Adrenal gland (tissue), 12 donors: Measurements from ENCODE around the gene COX4I1. TPM values are rescaled to one million over a fixed set of nuclear protein-coding genes. Genes with fewer than 3 reads are reported as not detected.

ENCODE experiments used
- DNase-seq, 7 donors: peaks; one replicate each; pipeline ENCODE4 v3.0.0-alpha.2; 2019 to 2020
- H3K27ac ChIP-seq, 5 donors: fragments of 200-600 bp; sonication (generic) in 4 of 5; 1 replicate in 3 of 5; 2 replicates in 2 of 5; pipeline versions ENCODE4 v1.5.1 to v1.8.0; 2016 to 2020; ENCODE audit warnings: mild to moderate bottlenecking in 1 of 5
- H3K27me3 ChIP-seq: fragments of 200-600 bp; 2 replicates; pipeline ENCODE4 v1.8.0; 2021
- H3K36me3 ChIP-seq, 2 donors: fragments of 200-600 bp; replicated peaks in 1 of 2; 1 replicate in 1 of 2; 2 replicates in 1 of 2; pipeline versions ENCODE4 v1.5.1 to v1.8.0; 2018 to 2022
- H3K4me1 ChIP-seq, 2 donors: fragments of 200-600 bp; replicated peaks in 1 of 2; 1 replicate in 1 of 2; 2 replicates in 1 of 2; pipeline versions ENCODE4 v1.5.1 to v1.8.0; 2018 to 2021
- H3K4me3 ChIP-seq, 4 donors: fragments of 200-600 bp; sonication (generic) in 3 of 4; one replicate each; pipeline ENCODE4 v1.5.1; 2016 to 2018
- H3K9me3 ChIP-seq, 3 donors: fragments of 200-600 bp; sonication (generic) in 1 of 3; replicated peaks in 1 of 3; 1 replicate in 2 of 3; 2 replicates in 1 of 3; pipeline versions ENCODE4 v1.5.1 to v1.8.0; 2016 to 2021
- CTCF ChIP-seq, 6 experiments: fragments of 450-650 bp in 4 of 6; fragments of 200-600 bp in 2 of 6; sonication (generic) in 1 of 6; IDR thresholded peaks; 1 replicate in 5 of 6; 2 replicates in 1 of 6; pipeline versions ENCODE4 v1.5.1 to v1.8.0; 2016 to 2021; ENCODE audit warnings: antibody characterized with exemption in 6 of 6, mild to moderate bottlenecking in 2 of 6, moderate library complexity in 1 of 6
- POLR2A ChIP-seq, 2 donors: fragments of 450-650 bp; IDR thresholded peaks; one replicate each; pipeline ENCODE4 v1.6.1; 2017; ENCODE audit warnings: antibody characterized with exemption in 2 of 2, mild to moderate bottlenecking in 2 of 2, moderate library complexity in 1 of 2
- WGBS, 4 donors: extraction: QIAGEN DNeasy Blood & Tissue Kit in 2 of 4; methylation state at CpG; one replicate each; pipeline versions ENCODE4 v1.1.5 to v1.1.7; 2013 to 2017; 5-methylcytosine and 5-hydroxymethylcytosine counted together
- intact Hi-C, 2 donors: fragments of 100-400 bp; cut with DNase I; formaldehyde crosslinking; loops; one replicate each; pipeline versions ENCODE4 v1.14.1 to v1.15.0; 2022 to 2023
- polyA plus RNA-seq, 3 donors: library from polyadenylated mRNA; stranded (reverse); fragments of 200-250 nt in 2 of 3; fragments of 350-450 nt in 1 of 3; fragmentation: Illumina TruSeq in 1 of 3; extraction: RNeasy Lipid Tissue Mini Kit (QIAGEN cat#74804) in 1 of 3; gene quantifications; one replicate each; pipeline ENCODE4 v1.2.3, GENCODE V29; 2013 to 2014
- total RNA-seq, 9 donors: library from RNA; depleted of rRNA in 4 of 9; stranded (reverse); fragments of >200 nt in 4 of 9; fragments of 120-200 nt in 1 of 9; fragmentation: NEBNext Ultra II Directional in 1 of 9; extraction: Animal tissue kit (Norgen Biotek cat#: 25700) in 1 of 9; gene quantifications; one replicate each; pipeline versions ENCODE4 v1.1.0 to v1.2.4, GENCODE V29; 2013 to 2023
- donor health status: healthy with polysubstance abuse.
- donor health status: Bipolar disorder and iron deficiency.
- donor health status: DM: yes; HTN: yes; CAD: no.
- donor health status: DM: no; HTN: no; CAD: no.
- donor health status: DM: no; HTN: no; CAD: no.
- donor health status: DM: yes; HTN: yes; CAD: no.

The COX4I1 gene
- total and polyA plus RNA-seq, 12 donors = 466 to 1,628 (median 536) TPM

- 56 to 59% (median 58%) methylated on average over 5 to 6 of the region's 6 CpGs for WGBS, 4 donors
Measured at GRCh38 chr16:85819771-85820170, 20.3 kb downstream of the COX4I1 start.

GRCh38 chr16:85820604-85821372 is 21.3 kb downstream of the COX4I1 start:
- no peak for DNase-seq

More at GRCh38 chr16:85819771-85820170, 20.3 kb downstream of the COX4I1 start:
- no peaks in the 10 kb centered on the region for H3K9me3 ChIP-seq
- no peak for DNase-seq
- no peaks in the 10 kb centered on the region for H3K36me3 ChIP-seq
- TF ChIP-seq CTCF (IDR thresholded peaks at IDR 0.05) = no peak
- no peak for TF ChIP-seq POLR2A (IDR thresholded peaks at IDR 0.05)
- no peak overlapping the region for H3K4me3 ChIP-seq
- H3K4me1 ChIP-seq = no peaks in the 10 kb centered on the region
- H3K27me3 ChIP-seq = no peaks in the 10 kb centered on the region
- intact Hi-C loops = loop anchor here (2.0 to 10.0 kb wide), 4 partner anchors 178 to 695 kb away; partner anchors contain the start of gene FOXF1 (in 1 of the 2)
- no peak overlapping the region for H3K27ac ChIP-seq

GRCh38 chr16:85821390-85822135 is 22.1 kb downstream of the COX4I1 start:
- no peak overlapping the region for H3K4me3 ChIP-seq
- no peak overlapping the region for H3K27ac ChIP-seq
- WGBS, 4 donors = 11 to 29% (median 16%) methylated on average over 8 to 27 of the region's 27 CpGs
- H3K27me3 ChIP-seq = no peaks in the 10 kb centered on the region
- peak; percentile 74 to 90 (median 82) for DNase-seq
- TF ChIP-seq POLR2A (IDR thresholded peaks at IDR 0.05) (no peak), CTCF (IDR thresholded peaks at IDR 0.05) (peak; percentile 89 to 99 (median 96))
- intact Hi-C loops = loop anchor here (2.0 to 10.0 kb wide), 3 partner anchors 193 to 693 kb away; partner anchors contain the start of gene FOXF1 (in 1 of the 2)
- no peaks in the 10 kb centered on the region for H3K9me3 ChIP-seq
- no peaks in the 10 kb centered on the region for H3K36me3 ChIP-seq
- H3K4me1 ChIP-seq = no peaks in the 10 kb centered on the region

More at GRCh38 chr16:85820604-85821372, 21.3 kb downstream of the COX4I1 start:
- Histone ChIP-seq H3K36me3 (no peaks in the 10 kb centered on the region), H3K27me3 (no peaks in the 10 kb centered on the region), H3K27ac (no peak overlapping the region), H3K9me3 (no peaks in the 10 kb centered on the region), H3K4me3 (no peak overlapping the region), H3K4me1 (no peaks in the 10 kb centered on the region)
- 52 to 58% (median 56%) methylated on average over 22 of the region's 22 CpGs for WGBS, 4 donors
- TF ChIP-seq CTCF (IDR thresholded peaks at IDR 0.05) (no peak), POLR2A (IDR thresholded peaks at IDR 0.05) (no peak)
- intact Hi-C loops = loop anchor here (2.0 to 10.0 kb wide), 3 partner anchors 194 to 694 kb away; partner anchors contain the start of gene FOXF1 (in 1 of the 2)

- intact Hi-C loops = loop anchor here (5.0 to 10.0 kb wide), 2 partner anchors 195 to 693 kb away; partner anchors contain the start of gene FOXF1 (in 1 of the 2)
- DNase-seq = no peak
- WGBS, 4 donors = 90 to 96% (median 92%) methylated on average over 7 to 12 of the region's 12 CpGs
- Histone ChIP-seq H3K9me3 (no peaks in the 10 kb centered on the region), H3K36me3 (no peaks in the 10 kb centered on the region), H3K27ac (no peak overlapping the region), H3K27me3 (no peaks in the 10 kb centered on the region), H3K4me3 (no peak overlapping the region), H3K4me1 (no peaks in the 10 kb centered on the region)
- no peak for TF ChIP-seq POLR2A (IDR thresholded peaks at IDR 0.05)
- TF ChIP-seq CTCF (IDR thresholded peaks at IDR 0.05) = no peak
Measured at GRCh38 chr16:85822145-85822544, 22.6 kb downstream of the COX4I1 start.
